Measurements from ENCODE around the gene MFSD1. TPM values are rescaled to one million over a fixed set of nuclear protein-coding genes. Genes with fewer than 3 reads are reported as not detected.

Gene MFSD1
- total RNA-seq, 1 experiment from 2014 or later: 50.7 TPM

DNA sequence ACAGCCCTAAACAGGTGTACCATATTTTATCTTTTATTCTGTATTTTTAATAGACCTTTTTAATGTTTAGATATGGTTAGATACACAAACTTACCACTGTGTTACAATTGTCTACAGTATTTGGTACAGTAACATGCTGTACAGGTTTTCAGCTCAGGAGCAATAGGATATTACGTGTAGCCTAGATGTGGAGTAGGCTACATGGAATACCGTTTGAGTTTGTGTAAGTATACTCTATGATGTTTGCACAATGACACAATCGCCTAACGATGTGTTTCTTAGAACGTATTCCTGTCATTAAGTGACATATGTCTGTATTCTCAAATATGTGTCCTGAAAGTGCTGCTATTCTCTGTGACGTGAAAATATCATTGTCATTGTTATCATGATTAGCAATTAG is 62.6 kb downstream of the MFSD1 start:
- BruUV-seq (replicated peaks): no TSS peak
- in situ Hi-C loops (cut with HindIII; ENCODE audit: low pct_unique_long_range_greater_than_20kb, low sequenced_read_pairs) (no loop called here), intact Hi-C loops (cut with micrococcal nuclease; ENCODE audit: unreplicated experiment) (no loop called here)
- H3K36me3 ChIP-seq (ENCODE audit: control insufficient read depth, insufficient read depth, low read length): no peaks in the 10 kb centered on the region
- H3K27ac ChIP-seq (ENCODE audit: low read length): no peak overlapping the region
- peaks cover 5% of the 10 kb centered on the region; the same call in 1 of the 2 replicates for H3K27me3 ChIP-seq (ENCODE audit: control insufficient read depth, insufficient read depth, low read length)
- ATAC-seq (peak; percentile 42; the same call in 1 of the 2 replicates), DNase-seq (ENCODE audit: low read depth, low spot score) (peak; percentile 27)
- POLR2A ChIA-PET: no interaction called here
- no peak overlapping the region for H3K4me3 ChIP-seq (ENCODE audit: low read depth in 2 of 2, low read length in 2 of 2)
- no peaks in the 10 kb centered on the region for H3K4me1 ChIP-seq (ENCODE audit: control insufficient read depth, insufficient read depth, low read length)
- no peaks in the 10 kb centered on the region for H3K9me3 ChIP-seq (ENCODE audit: control insufficient read depth, insufficient read depth, low read depth, low read length)
- TF ChIP-seq, protein P1, sequence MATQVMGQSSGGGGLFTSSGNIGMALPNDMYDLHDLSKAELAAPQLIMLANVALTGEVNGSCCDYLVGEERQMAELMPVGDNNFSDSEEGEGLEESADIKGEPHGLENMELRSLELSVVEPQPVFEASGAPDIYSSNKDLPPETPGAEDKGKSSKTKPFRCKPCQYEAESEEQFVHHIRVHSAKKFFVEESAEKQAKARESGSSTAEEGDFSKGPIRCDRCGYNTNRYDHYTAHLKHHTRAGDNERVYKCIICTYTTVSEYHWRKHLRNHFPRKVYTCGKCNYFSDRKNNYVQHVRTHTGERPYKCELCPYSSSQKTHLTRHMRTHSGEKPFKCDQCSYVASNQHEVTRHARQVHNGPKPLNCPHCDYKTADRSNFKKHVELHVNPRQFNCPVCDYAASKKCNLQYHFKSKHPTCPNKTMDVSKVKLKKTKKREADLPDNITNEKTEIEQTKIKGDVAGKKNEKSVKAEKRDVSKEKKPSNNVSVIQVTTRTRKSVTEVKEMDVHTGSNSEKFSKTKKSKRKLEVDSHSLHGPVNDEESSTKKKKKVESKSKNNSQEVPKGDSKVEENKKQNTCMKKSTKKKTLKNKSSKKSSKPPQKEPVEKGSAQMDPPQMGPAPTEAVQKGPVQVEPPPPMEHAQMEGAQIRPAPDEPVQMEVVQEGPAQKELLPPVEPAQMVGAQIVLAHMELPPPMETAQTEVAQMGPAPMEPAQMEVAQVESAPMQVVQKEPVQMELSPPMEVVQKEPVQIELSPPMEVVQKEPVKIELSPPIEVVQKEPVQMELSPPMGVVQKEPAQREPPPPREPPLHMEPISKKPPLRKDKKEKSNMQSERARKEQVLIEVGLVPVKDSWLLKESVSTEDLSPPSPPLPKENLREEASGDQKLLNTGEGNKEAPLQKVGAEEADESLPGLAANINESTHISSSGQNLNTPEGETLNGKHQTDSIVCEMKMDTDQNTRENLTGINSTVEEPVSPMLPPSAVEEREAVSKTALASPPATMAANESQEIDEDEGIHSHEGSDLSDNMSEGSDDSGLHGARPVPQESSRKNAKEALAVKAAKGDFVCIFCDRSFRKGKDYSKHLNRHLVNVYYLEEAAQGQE (IDR thresholded peaks at IDR 0.05; ENCODE audit: insufficient read depth in 1 of 2, low read depth in 2 of 2, low read length in 1 of 2): no peak
- TF ChIP-seq POLR2AphosphoS5 (IDR thresholded peaks at IDR 0.05; ENCODE audit: low read depth, low read length) (no peak), TCF7L2 (IDR thresholded peaks at IDR 0.05; ENCODE audit: low read depth, low read length) (no peak), SIN3A (IDR thresholded peaks at IDR 0.05; ENCODE audit: borderline replicate concordance, insufficient read depth, low read depth, low read length) (no peak), CTCF (IDR thresholded peaks at IDR 0.05) (no peak)
- CTCF ChIA-PET: interaction anchor here (0.7 kb wide), 2 partner anchors 137 to 396 kb away, joined by 3 to 5 read pairs; no protein-coding TSS in a partner anchor

DNA sequence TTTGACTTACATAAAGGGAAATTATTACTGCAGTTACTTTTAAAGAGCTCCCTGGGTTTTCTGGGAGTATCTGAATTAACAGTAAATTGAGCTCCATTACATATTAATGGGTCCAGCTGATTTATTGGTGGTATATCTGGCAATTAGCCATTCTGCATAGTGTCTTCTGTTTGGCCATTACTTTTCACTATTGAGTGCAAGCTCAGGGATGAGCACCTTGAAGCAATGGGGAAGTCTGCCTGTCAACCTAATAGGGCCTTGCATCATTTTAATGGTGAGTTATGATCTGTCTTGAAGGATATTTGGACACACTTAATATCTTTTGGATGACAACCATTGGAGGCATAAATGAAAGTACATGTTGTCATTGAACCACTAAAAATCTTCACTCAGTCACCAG is 73.8 kb downstream of the MFSD1 start:
- intact Hi-C loops (cut with micrococcal nuclease; ENCODE audit: unreplicated experiment) (no loop called here), in situ Hi-C loops (cut with HindIII; ENCODE audit: low pct_unique_long_range_greater_than_20kb, low sequenced_read_pairs) (no loop called here)
- Histone ChIP-seq H3K4me1 (ENCODE audit: control insufficient read depth, insufficient read depth, low read length) (no peaks in the 10 kb centered on the region), H3K27me3 (ENCODE audit: control insufficient read depth, insufficient read depth, low read length) (peaks cover 10% of the 10 kb centered on the region; the same call in 1 of the 2 replicates), H3K27ac (ENCODE audit: low read length) (no peak overlapping the region), H3K9me3 (ENCODE audit: control insufficient read depth, insufficient read depth, low read depth, low read length) (no peaks in the 10 kb centered on the region), H3K36me3 (ENCODE audit: control insufficient read depth, insufficient read depth, low read length) (no peaks in the 10 kb centered on the region), H3K4me3 (ENCODE audit: low read depth in 2 of 2, low read length in 2 of 2) (no peak overlapping the region)
- no TSS peak for BruUV-seq (replicated peaks)
- ChIA-PET CTCF (interaction anchor here (0.6 kb wide), 1 partner anchor 1014 kb away, joined by 3 read pairs; no protein-coding TSS in a partner anchor), POLR2A (no interaction called here)
- ATAC-seq: no peak
- TF ChIP-seq CTCF (IDR thresholded peaks at IDR 0.05): no peak
- no peak for TF ChIP-seq SIN3A (IDR thresholded peaks at IDR 0.05; ENCODE audit: borderline replicate concordance, insufficient read depth, low read depth, low read length)
- TF ChIP-seq, protein P1 (IDR thresholded peaks at IDR 0.05; ENCODE audit: insufficient read depth in 1 of 2, low read depth in 2 of 2, low read length in 1 of 2): no peak
- no peak for DNase-seq (ENCODE audit: low read depth, low spot score)

Other genes with a start within 250 kb of the MFSD1 start
- gene MLF1, start 230.9 kb upstream of the MFSD1 start, total RNA-seq (2021; ENCODE audit: unreplicated experiment): 51.4 TPM
- 59.3 TPM for gene GFM1, start 157.5 kb upstream of the MFSD1 start, total RNA-seq (2021; ENCODE audit: unreplicated experiment)
- gene LXN, start 129.4 kb upstream of the MFSD1 start, total RNA-seq (2021; ENCODE audit: unreplicated experiment): 301 TPM
- gene RARRES1, start 69.6 kb upstream of the MFSD1 start, total RNA-seq (2021; ENCODE audit: unreplicated experiment): 1.3 TPM

All from Panc1 (cell line).